ENCODE measurements around the gene ARHGDIG. TPM values are rescaled to one million over a fixed set of nuclear protein-coding genes. Genes with fewer than 3 reads are reported as not detected.

Gene ARHGDIG
- total and polyA plus RNA-seq, 9 of the 15 experiments (the other 6 are each of a cell fraction or from before 2014, with no cell fraction given): 0.36 to 2.5 (median 0.64) TPM; not detected in 2

DNA sequence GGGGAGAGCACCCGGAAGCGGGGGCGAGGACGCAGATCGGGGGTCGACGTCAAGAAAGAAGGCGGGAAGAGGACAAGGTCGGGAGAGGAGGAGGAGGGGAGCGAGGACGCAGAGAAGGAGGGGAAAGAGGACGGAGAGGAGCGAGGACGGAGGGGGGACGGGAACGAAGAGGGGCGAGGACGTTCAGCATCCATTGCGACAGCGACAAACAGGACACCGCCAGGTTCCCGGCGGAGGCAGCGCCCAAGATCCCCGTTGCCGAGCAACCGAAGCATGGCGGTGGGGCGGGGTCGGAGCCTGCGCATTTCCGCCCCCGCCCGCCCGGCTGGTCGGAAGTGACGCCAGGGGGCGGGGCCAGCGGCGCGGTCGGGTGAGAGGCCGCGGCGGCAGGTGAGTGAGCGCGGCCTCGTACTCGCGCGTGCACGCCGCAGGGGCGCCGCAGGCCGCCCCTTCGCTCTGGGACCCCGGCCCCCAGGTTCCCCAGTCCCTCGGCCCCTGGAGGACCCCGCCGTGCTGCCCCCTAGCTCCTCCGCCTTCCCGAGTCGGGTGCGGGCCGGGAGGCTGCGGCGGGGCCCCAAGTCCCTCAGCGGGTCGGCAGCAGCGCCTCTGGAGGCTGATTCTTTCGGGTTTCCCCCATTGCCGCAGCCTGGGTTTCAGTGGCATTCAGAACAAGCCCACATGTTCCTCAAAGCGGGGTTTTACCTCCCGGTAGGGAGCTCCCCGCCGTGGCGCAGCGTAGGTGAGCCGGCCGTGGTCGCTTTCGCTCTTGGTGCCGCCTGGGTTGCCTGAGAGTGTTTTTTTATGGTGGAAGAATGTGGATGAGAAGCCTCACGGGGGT, 45.7 kb upstream of the ARHGDIG start, which contains the start of gene FAM234A (continued):
- peak; percentile 8 for TF ChIP-seq NEUROD1 (IDR thresholded peaks at IDR 0.05; ENCODE audit: borderline replicate concordance, low read depth, low read length, partially characterized antibody)
- TF ChIP-seq HDGF (IDR thresholded peaks at IDR 0.05): no peak
- peak; percentile 93 for TF ChIP-seq EP400 (IDR thresholded peaks at IDR 0.05)
- TF ChIP-seq, protein P1, sequence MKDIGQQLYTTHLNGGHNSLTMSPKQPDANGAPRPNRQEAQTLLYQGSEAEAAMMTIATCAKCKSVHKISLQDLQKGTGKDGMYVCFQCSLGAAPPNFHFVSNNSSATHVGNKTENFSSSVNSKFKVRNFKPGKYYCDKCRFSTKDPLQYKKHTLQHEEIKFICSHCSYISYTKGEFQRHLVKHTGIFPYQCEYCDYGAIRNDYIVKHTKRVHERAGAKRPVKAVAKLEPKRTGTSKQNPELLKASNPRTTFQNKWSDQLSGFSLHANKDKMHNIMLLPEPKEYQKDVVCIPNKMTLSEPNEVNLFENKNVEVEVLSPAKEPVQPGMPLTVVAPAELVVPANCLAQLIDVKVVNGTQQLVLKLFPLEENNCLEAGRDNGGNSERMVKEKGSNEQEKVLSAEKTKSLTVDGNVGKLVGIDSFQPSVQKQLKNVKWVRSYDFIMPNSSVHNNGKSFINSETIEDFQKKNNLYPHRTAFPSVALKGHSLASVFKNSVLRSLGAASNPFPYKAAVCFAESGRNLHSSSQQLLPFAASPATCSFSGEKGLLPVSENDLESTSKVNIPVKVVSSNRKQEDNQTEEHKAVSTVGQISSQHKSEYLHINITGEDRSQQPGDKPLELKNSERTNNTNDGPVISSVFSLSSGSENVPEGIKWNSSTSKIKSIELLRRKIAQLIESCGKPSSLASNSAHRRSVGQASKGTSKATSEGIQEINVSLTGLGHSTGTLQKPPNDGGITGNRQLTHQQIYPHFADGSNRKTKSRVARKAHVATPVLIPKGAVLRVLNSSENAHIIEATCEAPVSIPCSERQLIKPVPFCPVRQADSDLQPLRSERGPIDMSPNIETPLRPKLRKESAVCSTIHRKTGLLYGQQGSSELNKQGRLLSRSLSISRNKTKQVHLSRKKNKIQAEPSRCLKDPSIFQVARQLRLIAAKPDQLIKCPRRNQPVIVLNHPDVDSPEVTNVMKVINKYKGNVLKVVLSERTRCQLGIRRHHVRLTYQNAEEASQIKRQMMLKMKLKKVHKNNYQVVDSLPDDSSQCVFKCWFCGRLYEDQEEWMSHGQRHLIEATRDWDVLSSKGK (CRISPR knock-in tag; IDR thresholded peaks at IDR 0.05): no peak
- TF ChIP-seq EHMT2 (IDR thresholded peaks at IDR 0.05): peak; percentile 11; the same call in 1 of the 2 replicates
- TF ChIP-seq, protein P2, sequence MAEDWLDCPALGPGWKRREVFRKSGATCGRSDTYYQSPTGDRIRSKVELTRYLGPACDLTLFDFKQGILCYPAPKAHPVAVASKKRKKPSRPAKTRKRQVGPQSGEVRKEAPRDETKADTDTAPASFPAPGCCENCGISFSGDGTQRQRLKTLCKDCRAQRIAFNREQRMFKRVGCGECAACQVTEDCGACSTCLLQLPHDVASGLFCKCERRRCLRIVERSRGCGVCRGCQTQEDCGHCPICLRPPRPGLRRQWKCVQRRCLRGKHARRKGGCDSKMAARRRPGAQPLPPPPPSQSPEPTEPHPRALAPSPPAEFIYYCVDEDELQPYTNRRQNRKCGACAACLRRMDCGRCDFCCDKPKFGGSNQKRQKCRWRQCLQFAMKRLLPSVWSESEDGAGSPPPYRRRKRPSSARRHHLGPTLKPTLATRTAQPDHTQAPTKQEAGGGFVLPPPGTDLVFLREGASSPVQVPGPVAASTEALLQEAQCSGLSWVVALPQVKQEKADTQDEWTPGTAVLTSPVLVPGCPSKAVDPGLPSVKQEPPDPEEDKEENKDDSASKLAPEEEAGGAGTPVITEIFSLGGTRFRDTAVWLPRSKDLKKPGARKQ (CRISPR knock-in tag; IDR thresholded peaks at IDR 0.05): no peak
- TF ChIP-seq, protein P3, sequence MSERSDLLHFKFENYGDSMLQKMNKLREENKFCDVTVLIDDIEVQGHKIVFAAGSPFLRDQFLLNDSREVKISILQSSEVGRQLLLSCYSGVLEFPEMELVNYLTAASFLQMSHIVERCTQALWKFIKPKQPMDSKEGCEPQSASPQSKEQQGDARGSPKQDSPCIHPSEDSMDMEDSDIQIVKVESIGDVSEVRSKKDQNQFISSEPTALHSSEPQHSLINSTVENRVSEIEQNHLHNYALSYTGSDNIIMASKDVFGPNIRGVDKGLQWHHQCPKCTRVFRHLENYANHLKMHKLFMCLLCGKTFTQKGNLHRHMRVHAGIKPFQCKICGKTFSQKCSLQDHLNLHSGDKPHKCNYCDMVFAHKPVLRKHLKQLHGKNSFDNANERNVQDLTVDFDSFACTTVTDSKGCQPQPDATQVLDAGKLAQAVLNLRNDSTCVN (CRISPR knock-in tag; IDR thresholded peaks at IDR 0.05): 0 out of 2 replicates have a peak, but pooled peaks have one; percentile 74
- TF ChIP-seq, protein P4, sequence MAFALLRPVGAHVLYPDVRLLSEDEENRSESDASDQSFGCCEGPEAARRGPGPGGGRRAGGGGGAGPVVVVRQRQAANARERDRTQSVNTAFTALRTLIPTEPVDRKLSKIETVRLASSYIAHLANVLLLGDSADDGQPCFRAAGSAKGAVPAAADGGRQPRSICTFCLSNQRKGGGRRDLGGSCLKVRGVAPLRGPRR (CRISPR knock-in tag; IDR thresholded peaks at IDR 0.05): no peak
- TF ChIP-seq ZKSCAN8 (CRISPR knock-in tag; IDR thresholded peaks at IDR 0.05): no peak
- no peak for TF ChIP-seq ZNF384 (IDR thresholded peaks at IDR 0.05; ENCODE audit: low read depth, low read length)
- TF ChIP-seq, protein P5, sequence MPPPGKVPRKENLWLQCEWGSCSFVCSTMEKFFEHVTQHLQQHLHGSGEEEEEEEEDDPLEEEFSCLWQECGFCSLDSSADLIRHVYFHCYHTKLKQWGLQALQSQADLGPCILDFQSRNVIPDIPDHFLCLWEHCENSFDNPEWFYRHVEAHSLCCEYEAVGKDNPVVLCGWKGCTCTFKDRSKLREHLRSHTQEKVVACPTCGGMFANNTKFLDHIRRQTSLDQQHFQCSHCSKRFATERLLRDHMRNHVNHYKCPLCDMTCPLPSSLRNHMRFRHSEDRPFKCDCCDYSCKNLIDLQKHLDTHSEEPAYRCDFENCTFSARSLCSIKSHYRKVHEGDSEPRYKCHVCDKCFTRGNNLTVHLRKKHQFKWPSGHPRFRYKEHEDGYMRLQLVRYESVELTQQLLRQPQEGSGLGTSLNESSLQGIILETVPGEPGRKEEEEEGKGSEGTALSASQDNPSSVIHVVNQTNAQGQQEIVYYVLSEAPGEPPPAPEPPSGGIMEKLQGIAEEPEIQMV (tag; conservative IDR thresholded peaks at IDR 0.05; ENCODE audit: low read depth): no peak
- no peak for TF ChIP-seq KLF10 (CRISPR knock-in tag; IDR thresholded peaks at IDR 0.05)
- TF ChIP-seq, protein P6, sequence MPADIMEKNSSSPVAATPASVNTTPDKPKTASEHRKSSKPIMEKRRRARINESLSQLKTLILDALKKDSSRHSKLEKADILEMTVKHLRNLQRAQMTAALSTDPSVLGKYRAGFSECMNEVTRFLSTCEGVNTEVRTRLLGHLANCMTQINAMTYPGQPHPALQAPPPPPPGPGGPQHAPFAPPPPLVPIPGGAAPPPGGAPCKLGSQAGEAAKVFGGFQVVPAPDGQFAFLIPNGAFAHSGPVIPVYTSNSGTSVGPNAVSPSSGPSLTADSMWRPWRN (IDR thresholded peaks at IDR 0.05; ENCODE audit: low read depth): no peak
- TF ChIP-seq CBX1 (IDR thresholded peaks at IDR 0.05; ENCODE audit: low read depth): peak; percentile 68; the same call in 1 of the 2 replicates
- TF ChIP-seq ZNF124 (CRISPR knock-in tag; IDR thresholded peaks at IDR 0.05): no peak
- TF ChIP-seq FIP1L1 (IDR thresholded peaks at IDR 0.05; ENCODE audit: low read depth, low read length, poor library complexity, severe bottlenecking): peak; percentile 48
